Stimulated activated CD4-positive, alpha-beta T cell treated with anti-CD3 and anti-CD28 coated beads, Interleukin-15, amount 100 ng/mL, for 48 hours (primary cell): ENCODE results near the gene ZC3H7A.

Experiments
- DNase-seq, 2 donors: peaks; one replicate each; pipeline ENCODE4 v3.0.0-alpha.2; 2020; ENCODE audit warnings: low read depth in 2 of 2

ZC3H7A gene

GRCh38 chr16:11706180-11706742 lies 90.8 kb downstream of the ZC3H7A start:
- DNase-seq, result no peak

GRCh38 chr16:11705311-11706025 lies 91.6 kb downstream of the ZC3H7A start:
- DNase-seq, result no peak
